Measurements from ENCODE around the gene CACNG8. TPM values are rescaled to one million over a fixed set of nuclear protein-coding genes. Genes with fewer than 3 reads are reported as not detected.
A peak's percentile ranks its signal among the peaks of the same experiment; 100 is the strongest.
"Not testable (repeated sequence)": the region's sequence is repeated elsewhere in the genome, so short reads cannot be mapped to it uniquely, and the experiment has no call there.

Gene CACNG8
- total RNA-seq, 4 donors from 2014 or later = 0.02 to 0.10 (median 0.05) TPM

DNA sequence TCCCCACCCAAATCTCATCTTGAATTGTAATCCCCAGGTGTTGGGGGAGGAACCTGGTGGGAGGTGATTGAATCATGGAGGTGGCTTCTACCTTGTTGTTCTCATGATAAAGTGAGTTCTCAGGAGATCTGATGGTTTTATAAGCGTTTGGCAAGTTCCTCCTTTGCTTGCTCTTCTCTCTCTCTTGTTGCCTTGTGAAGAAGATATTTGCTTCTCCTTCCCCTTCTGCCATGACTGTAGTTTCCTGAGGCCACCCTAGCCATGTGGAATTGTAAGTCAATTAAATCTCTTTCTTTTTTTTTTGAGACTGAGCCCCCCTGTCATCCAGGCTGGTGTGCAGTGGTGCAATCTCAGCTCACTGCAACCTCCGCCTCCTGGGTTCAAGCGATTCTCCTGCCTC is 66.6 kb downstream of the CACNG8 start:
- in situ Hi-C loops (cut with MboI; ENCODE audit: low sequenced_read_pairs in 4 of 4) (loop anchor here in 2 of 4 donors (10.0 kb wide), 2 partner anchors 124 to 234 kb away; partner anchors contain the start of gene CACNG7 (in 1 of the 2)), intact Hi-C loops (cut with DNase I; ENCODE audit: low total_unique reads) (no loop called here)
- ATAC-seq (no peak), DNase-seq (no peak)
- H3K27ac ChIP-seq = no peak overlapping the region
- H3K27me3 ChIP-seq = peaks cover 0 to 6% (median 4%) of the 10 kb centered on the region in 3 donors
- H3K9me3 ChIP-seq = no peaks in the 10 kb centered on the region
- no peaks in the 10 kb centered on the region for H3K36me3 ChIP-seq
- no peaks in the 10 kb centered on the region for H3K4me1 ChIP-seq
- no peak overlapping the region for H3K4me3 ChIP-seq
- TF ChIP-seq, protein P1, sequence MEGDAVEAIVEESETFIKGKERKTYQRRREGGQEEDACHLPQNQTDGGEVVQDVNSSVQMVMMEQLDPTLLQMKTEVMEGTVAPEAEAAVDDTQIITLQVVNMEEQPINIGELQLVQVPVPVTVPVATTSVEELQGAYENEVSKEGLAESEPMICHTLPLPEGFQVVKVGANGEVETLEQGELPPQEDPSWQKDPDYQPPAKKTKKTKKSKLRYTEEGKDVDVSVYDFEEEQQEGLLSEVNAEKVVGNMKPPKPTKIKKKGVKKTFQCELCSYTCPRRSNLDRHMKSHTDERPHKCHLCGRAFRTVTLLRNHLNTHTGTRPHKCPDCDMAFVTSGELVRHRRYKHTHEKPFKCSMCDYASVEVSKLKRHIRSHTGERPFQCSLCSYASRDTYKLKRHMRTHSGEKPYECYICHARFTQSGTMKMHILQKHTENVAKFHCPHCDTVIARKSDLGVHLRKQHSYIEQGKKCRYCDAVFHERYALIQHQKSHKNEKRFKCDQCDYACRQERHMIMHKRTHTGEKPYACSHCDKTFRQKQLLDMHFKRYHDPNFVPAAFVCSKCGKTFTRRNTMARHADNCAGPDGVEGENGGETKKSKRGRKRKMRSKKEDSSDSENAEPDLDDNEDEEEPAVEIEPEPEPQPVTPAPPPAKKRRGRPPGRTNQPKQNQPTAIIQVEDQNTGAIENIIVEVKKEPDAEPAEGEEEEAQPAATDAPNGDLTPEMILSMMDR (IDR thresholded peaks at IDR 0.05 in 4 of 5, conservative IDR thresholded peaks at IDR 0.05 in 1 of 5) = no peak
- TF ChIP-seq POLR2A (IDR thresholded peaks at IDR 0.05) = no peak

DNA sequence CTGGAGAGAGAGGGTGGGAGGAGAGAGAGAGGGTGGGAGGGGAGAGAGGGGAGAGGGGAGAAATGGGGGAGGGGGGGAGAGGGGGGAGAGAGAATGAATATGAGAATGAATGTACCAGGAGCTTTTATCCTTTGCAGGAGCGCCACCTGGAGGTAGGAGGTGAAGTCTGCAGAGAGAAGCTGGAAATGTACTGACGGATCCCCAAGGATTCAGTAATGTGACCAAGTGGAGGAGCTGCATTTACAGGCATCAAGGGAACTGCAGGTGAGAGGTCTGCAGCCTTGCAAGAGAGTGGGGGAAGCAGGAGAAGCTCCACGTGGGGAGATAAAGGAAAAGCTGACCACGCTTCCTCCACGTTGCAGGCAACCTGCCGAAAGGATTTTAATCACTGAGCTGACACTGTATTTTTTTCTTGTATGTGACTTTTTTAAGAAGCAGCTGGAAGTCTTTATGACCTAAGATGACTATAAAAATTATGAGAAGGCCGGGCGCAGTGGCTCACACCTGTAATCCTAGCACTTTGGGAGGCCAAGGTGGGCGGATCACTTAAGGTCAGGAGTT is 67.3 kb downstream of the CACNG8 start:
- H3K27me3 ChIP-seq = peaks cover 0 to 6% (median 4%) of the 10 kb centered on the region in 3 donors
- in situ Hi-C loops (cut with MboI; ENCODE audit: low sequenced_read_pairs in 4 of 4) = loop anchor here in 3 of 4 donors (5.0 to 10.0 kb wide), 4 partner anchors 118 to 235 kb away; partner anchors contain the start of gene CACNG7 (in 1 of the 3)
- H3K27ac ChIP-seq = no peak overlapping the region
- H3K36me3 ChIP-seq = no peaks in the 10 kb centered on the region
- H3K4me1 ChIP-seq = no peaks in the 10 kb centered on the region
- H3K4me3 ChIP-seq = no peak overlapping the region
- H3K9me3 ChIP-seq = no peaks in the 10 kb centered on the region
- TF ChIP-seq POLR2A (IDR thresholded peaks at IDR 0.05) = no peak
- TF ChIP-seq, protein P1 (IDR thresholded peaks at IDR 0.05 in 4 of 5, conservative IDR thresholded peaks at IDR 0.05 in 1 of 5) = peak; percentile 6 to 54 (median 23)
- intact Hi-C loops (cut with DNase I; ENCODE audit: low total_unique reads) = no loop called here
- DNase-seq (peak; percentile 8 to 23), ATAC-seq (no peak)

DNA sequence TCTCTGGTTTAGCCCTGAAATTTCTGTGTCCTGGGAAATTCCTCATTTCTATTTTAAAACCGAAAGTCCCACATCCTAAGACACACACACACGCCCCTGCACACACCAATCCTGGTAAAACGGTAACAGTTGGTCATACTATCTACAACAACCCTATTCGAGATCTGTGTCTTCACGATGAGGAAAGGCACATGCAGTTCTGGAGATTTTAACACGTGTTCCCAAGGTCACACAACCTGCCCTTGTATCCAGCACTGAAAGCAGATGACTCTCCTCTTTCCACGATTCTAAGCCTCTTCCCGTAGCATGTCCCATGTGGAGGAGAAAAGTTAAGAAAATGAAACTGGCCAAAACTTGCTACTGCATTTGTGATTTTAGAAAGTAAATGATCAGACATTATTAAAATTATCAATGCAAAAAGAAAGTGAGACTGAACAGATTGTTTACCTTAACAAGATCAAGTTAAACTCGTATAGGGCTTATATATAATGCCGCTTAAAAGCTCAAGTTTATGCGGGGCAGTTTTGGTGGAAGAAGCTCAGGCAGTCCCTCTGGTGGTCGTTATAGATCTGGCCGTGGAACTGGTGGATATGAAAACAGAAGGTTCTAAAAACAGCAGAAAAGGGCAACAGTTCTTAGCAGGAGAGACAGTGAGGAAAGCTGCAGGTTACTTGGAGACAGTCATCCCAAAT is 68.3 kb downstream of the CACNG8 start:
- H3K4me3 ChIP-seq = no peak overlapping the region

DNA sequence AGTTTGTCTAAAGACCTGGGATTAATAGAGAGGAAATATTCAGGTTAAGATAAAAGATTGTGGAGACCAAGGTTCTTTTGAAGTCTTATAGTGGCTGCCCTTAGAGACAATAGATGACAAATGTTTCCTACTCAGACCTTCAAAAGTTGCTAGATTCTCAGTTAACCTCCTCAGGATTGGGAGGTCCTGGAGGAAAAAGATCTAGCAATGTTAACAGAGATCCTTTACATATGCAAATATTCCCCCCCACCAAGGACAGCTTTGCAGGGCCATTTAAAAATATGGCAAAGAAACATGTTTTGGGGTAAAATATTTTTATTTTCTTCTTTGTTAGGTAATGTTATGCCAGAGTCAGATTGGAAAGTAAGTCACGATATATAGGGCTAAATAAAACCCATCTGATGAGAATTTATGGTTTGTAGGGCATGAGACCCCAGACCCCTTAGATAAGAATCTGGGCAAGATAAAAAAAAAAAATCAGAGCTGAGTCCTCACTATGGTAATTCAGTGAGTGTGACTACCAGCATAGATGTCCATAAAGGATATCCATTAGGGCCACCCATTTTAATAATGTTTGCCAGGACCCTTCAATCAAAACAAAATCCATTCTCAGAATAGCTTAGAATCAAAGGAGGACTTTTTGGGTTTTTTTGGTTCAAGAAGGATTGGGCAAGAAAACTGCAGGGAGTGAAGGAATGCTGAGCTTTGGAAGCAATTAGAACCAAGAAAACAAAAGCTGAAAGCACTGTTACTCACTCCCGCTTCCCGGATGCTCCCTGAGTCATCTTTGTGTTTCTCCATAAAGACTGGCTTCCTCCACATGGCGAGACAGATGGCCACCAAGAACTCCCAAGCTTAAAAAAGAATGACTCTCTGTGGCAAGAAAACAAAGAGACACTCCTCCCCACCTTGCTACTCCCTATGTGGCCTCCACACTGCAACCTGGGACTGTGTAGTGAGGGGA is 72.8 kb downstream of the CACNG8 start:
- TF ChIP-seq, protein P1 (IDR thresholded peaks at IDR 0.05 in 4 of 5, conservative IDR thresholded peaks at IDR 0.05 in 1 of 5) = no peak
- TF ChIP-seq POLR2A (IDR thresholded peaks at IDR 0.05) = no peak
- no peaks in the 10 kb centered on the region for H3K4me1 ChIP-seq
- no peak for DNase-seq
- H3K36me3 ChIP-seq = no peaks in the 10 kb centered on the region
- in situ Hi-C loops (cut with MboI; ENCODE audit: low sequenced_read_pairs in 4 of 4) (no loop called here), intact Hi-C loops (cut with DNase I; ENCODE audit: low total_unique reads) (no loop called here)
- no peak overlapping the region for H3K4me3 ChIP-seq
- ATAC-seq = no peak
- H3K27me3 ChIP-seq = peaks cover 0 to 4% (median 0%) of the 10 kb centered on the region in 3 donors
- H3K9me3 ChIP-seq = no peaks in the 10 kb centered on the region
- H3K27ac ChIP-seq = no peak overlapping the region

More for the DNA sequence above, 68.3 kb downstream of the CACNG8 start:
- ATAC-seq (no peak), DNase-seq (no peak)
- H3K36me3 ChIP-seq = no peaks in the 10 kb centered on the region
- no peak for TF ChIP-seq POLR2A (IDR thresholded peaks at IDR 0.05)
- TF ChIP-seq, protein P1 (IDR thresholded peaks at IDR 0.05 in 4 of 5, conservative IDR thresholded peaks at IDR 0.05 in 1 of 5) = no peak
- H3K9me3 ChIP-seq = no peaks in the 10 kb centered on the region
- in situ Hi-C loops (cut with MboI; ENCODE audit: low sequenced_read_pairs in 4 of 4) (loop anchor here in 2 of 4 donors (5.0 kb wide), 2 partner anchors 119 to 189 kb away; no protein-coding TSS in a partner anchor), intact Hi-C loops (cut with DNase I; ENCODE audit: low total_unique reads) (no loop called here)
- no peak overlapping the region for H3K27ac ChIP-seq
- H3K4me1 ChIP-seq = no peaks in the 10 kb centered on the region
- H3K27me3 ChIP-seq = peaks cover 0 to 6% (median 4%) of the 10 kb centered on the region in 3 donors

DNA sequence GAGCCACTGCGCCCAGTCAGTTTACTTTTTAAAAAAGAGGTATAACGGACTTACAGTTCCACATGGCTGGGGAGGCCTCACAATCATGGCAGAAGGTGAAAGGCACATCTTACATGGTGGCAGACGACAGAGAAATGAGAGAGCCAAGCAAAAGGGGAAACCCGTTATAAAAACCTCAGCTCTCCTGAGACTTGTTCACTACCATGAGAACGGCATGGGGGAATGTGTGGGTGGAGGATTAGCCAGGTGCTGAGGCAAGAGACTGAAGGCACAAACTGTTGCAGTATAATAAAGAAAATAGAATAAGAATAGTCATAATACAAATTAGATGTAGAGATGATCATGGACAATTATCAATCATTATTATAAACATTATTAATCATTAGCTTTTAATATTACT is 73.8 kb downstream of the CACNG8 start:
- H3K36me3 ChIP-seq; H3K27ac ChIP-seq; in situ Hi-C loops (cut with MboI; ENCODE audit: low sequenced_read_pairs in 4 of 4); intact Hi-C loops (cut with DNase I; ENCODE audit: low total_unique reads); DNase-seq; H3K4me1 ChIP-seq; H3K4me3 ChIP-seq; H3K27me3 ChIP-seq; ATAC-seq; H3K9me3 ChIP-seq: not testable (repeated sequence)

Data from gastrocnemius medialis (tissue), 4 donors.